Measurements from ENCODE around the gene RGPD5.
"Not testable (repeated sequence)": the region's sequence is repeated elsewhere in the genome, so short reads cannot be mapped to it uniquely, and the experiment has no call there.

- not testable (repeated sequence) for TF ChIP-seq POLR2AphosphoS5, POLR2A, SPI1, TAF1 (IDR thresholded peaks at IDR 0.05; ENCODE audit: low read depth, low read length)
Measured at GRCh38 chr2:109882112-109882511, 88.0 kb downstream of the RGPD5 start.
